H9 (cell line): ENCODE data around the gene DCDC1. TPM values are rescaled to one million over a fixed set of nuclear protein-coding genes. Genes with fewer than 3 reads are reported as not detected.

ENCODE experiments used
- DNase-seq: peaks from one replicate; pipeline ENCODE4 v3.0.0-alpha.2; 2017
- H2AFZ ChIP-seq: one replicate; pipeline ENCODE4 v1.6.1; 2013; ENCODE audit warnings: mild to moderate bottlenecking, low read length, control low read depth, moderate library complexity
- H2AK5ac ChIP-seq: 2 replicates; pipeline ENCODE4 v1.6.1; 2013; ENCODE audit warnings: low read length, control low read depth, mixed read lengths; ENCODE audit not compliant: insufficient read length
- H2BK120ac ChIP-seq: one replicate; pipeline ENCODE4 v1.6.1; 2013; ENCODE audit warnings: low read depth, mild to moderate bottlenecking, low read length, control low read depth, inconsistent platforms; ENCODE audit not compliant: poor library complexity, severe bottlenecking
- H2BK12ac ChIP-seq: 2 replicates; pipeline ENCODE4 v1.6.1; 2013; ENCODE audit warnings: low read length, control low read depth, mixed read lengths, low read depth; ENCODE audit not compliant: insufficient read length
- H2BK15ac ChIP-seq: 2 replicates; pipeline ENCODE4 v1.6.1; 2013; ENCODE audit warnings: low read depth, low read length, control low read depth
- H2BK20ac ChIP-seq: one replicate; pipeline ENCODE4 v1.6.1; 2013; ENCODE audit warnings: low read depth, mild to moderate bottlenecking, low read length, control low read depth, inconsistent platforms; ENCODE audit not compliant: poor library complexity, severe bottlenecking
- H2BK5ac ChIP-seq: 2 replicates; pipeline ENCODE4 v1.6.1; 2013; ENCODE audit warnings: low read length, control low read depth, mixed read lengths; ENCODE audit not compliant: insufficient read length
- H3K14ac ChIP-seq: 2 replicates; pipeline ENCODE4 v1.6.1; 2013; ENCODE audit warnings: low read length, control low read depth; ENCODE audit not compliant: insufficient read depth
- H3K18ac ChIP-seq: 2 replicates; pipeline ENCODE4 v1.6.1; 2013; ENCODE audit warnings: low read depth, mild to moderate bottlenecking, mixed read lengths, low read length, control low read depth; ENCODE audit not compliant: insufficient read length
- H3K23ac ChIP-seq: 2 replicates; pipeline ENCODE4 v1.6.1; 2013; ENCODE audit warnings: low read length, control low read depth, mixed read lengths, low read depth; ENCODE audit not compliant: insufficient read length
- H3K23me2 ChIP-seq: 2 replicates; pipeline ENCODE4 v1.6.1; 2013; ENCODE audit warnings: low read depth, mild to moderate bottlenecking, mixed read lengths, low read length, control low read depth; ENCODE audit not compliant: insufficient read length, poor library complexity, severe bottlenecking
- H3K27ac ChIP-seq: 2 replicates; pipeline ENCODE4 v1.5.1; 2013; ENCODE audit warnings: low read length, control low read depth, mixed read lengths, low read depth; ENCODE audit not compliant: insufficient read length
- H3K27me3 ChIP-seq: 2 replicates; pipeline ENCODE4 v1.6.1; 2013; ENCODE audit warnings: low read length, control low read depth, inconsistent platforms; ENCODE audit not compliant: insufficient read depth
- H3K4ac ChIP-seq: 2 replicates; pipeline ENCODE4 v1.6.1; 2013; ENCODE audit warnings: low read depth, mild to moderate bottlenecking, control low read depth, inconsistent platforms, low read length, moderate library complexity
- H3K4me1 ChIP-seq: 2 replicates; pipeline ENCODE4 v1.6.1; 2013; ENCODE audit warnings: low read length, control low read depth, inconsistent platforms; ENCODE audit not compliant: insufficient read depth
- H3K4me2 ChIP-seq: 2 replicates; pipeline ENCODE4 v1.6.1; 2013; ENCODE audit warnings: low read length, control low read depth, mixed read lengths; ENCODE audit not compliant: insufficient read length, insufficient read depth
- H3K56ac ChIP-seq: 2 replicates; pipeline ENCODE4 v1.6.1; 2013; ENCODE audit warnings: low read depth, mild to moderate bottlenecking, mixed read lengths, low read length, control low read depth; ENCODE audit not compliant: insufficient read length
- H3K79me1 ChIP-seq: 2 replicates; pipeline ENCODE4 v1.6.1; 2013; ENCODE audit warnings: low read depth, mild to moderate bottlenecking, moderate library complexity, low read length, control low read depth, inconsistent platforms; ENCODE audit not compliant: insufficient read depth, poor library complexity, severe bottlenecking
- H3K79me2 ChIP-seq: 2 replicates; pipeline ENCODE4 v1.6.1; 2013; ENCODE audit warnings: low read length, control low read depth, inconsistent platforms; ENCODE audit not compliant: insufficient read depth
- H3K9ac ChIP-seq: 2 replicates; pipeline ENCODE4 v1.6.1; 2013; ENCODE audit warnings: low read length, control low read depth, mixed read lengths; ENCODE audit not compliant: insufficient read length; ENCODE audit errors: extremely low read depth
- H3K9me3 ChIP-seq: one replicate; pipeline ENCODE4 v1.6.1; 2013; ENCODE audit warnings: low read depth, low read length, inconsistent platforms; ENCODE audit not compliant: control insufficient read depth
- H3T11ph ChIP-seq: one replicate; pipeline ENCODE4 v1.6.1; 2013; ENCODE audit warnings: mild to moderate bottlenecking, low read length, control low read depth, inconsistent platforms
- H4K20me1 ChIP-seq: one replicate; pipeline ENCODE4 v1.6.1; 2013; ENCODE audit not compliant: control insufficient read depth, insufficient read length, insufficient read depth
- H4K5ac ChIP-seq: 2 replicates; pipeline ENCODE4 v1.6.1; 2013; ENCODE audit warnings: low read depth, mild to moderate bottlenecking, mixed read lengths, low read length, control low read depth; ENCODE audit not compliant: insufficient read length
- H4K8ac ChIP-seq: replicated peaks from 2 replicates; pipeline ENCODE4 v1.6.1; 2013; ENCODE audit warnings: low read length, control low read depth, mixed read lengths, low read depth; ENCODE audit not compliant: insufficient read length
- H4K91ac ChIP-seq: 2 replicates; pipeline ENCODE4 v1.6.1; 2013; ENCODE audit warnings: low read depth, mild to moderate bottlenecking, moderate library complexity, mixed read lengths, low read length, control low read depth; ENCODE audit not compliant: insufficient read length
- H3K27ac Mint-ChIP-seq, 3 experiments: 2 replicates in 2 of 3; 3 replicates in 1 of 3; pipeline ENCODE4 v1.8.0; 2020 to 2021; ENCODE audit warnings: mixed read lengths in 3 of 3, mild to moderate bottlenecking in 1 of 3, moderate library complexity in 1 of 3
- H3K27me3 Mint-ChIP-seq: 2 replicates; pipeline ENCODE4 v1.8.0; 2021; ENCODE audit warnings: low read depth, mild to moderate bottlenecking, moderate library complexity, mixed read lengths
- H3K36me3 Mint-ChIP-seq, 3 experiments: 2 replicates in 2 of 3; 3 replicates in 1 of 3; pipeline ENCODE4 v1.8.0; 2020 to 2021; ENCODE audit warnings: low read depth in 3 of 3, mixed read lengths in 3 of 3; ENCODE audit not compliant: insufficient read depth in 1 of 3
- H3K4me1 Mint-ChIP-seq, 2 experiments: 2 replicates each; pipeline ENCODE4 v1.8.0; 2020; ENCODE audit warnings: mixed read lengths in 2 of 2
- H3K4me3 Mint-ChIP-seq, 2 experiments: 2 replicates in 1 of 2; 3 replicates in 1 of 2; pipeline ENCODE4 v1.8.0; 2020 to 2021; ENCODE audit warnings: mild to moderate bottlenecking in 2 of 2, mixed read lengths in 2 of 2, moderate library complexity in 1 of 2
- H3K9me3 Mint-ChIP-seq, 2 experiments: 2 replicates in 1 of 2; 3 replicates in 1 of 2; pipeline ENCODE4 v1.8.0; 2020; ENCODE audit warnings: mild to moderate bottlenecking in 2 of 2, mixed read lengths in 2 of 2, moderate library complexity in 1 of 2
- CTCF ChIP-seq: fragments of 200-600 bp; sonication (generic); conservative IDR thresholded peaks from 3 replicates; pipeline ENCODE4 v1.8.0; 2021; ENCODE audit warnings: antibody characterized with exemption, mild to moderate bottlenecking
- WGBS: extraction: QIAGEN DNeasy Blood & Tissue Kit; methylation state at CpG from one replicate; pipeline ENCODE4 v1.1.7; 2013; ENCODE audit warnings: missing lambda C conversion rate, low lambda C conversion rate, mixed read lengths; ENCODE audit not compliant: insufficient read length; ENCODE audit errors: extremely low coverage; 5-methylcytosine and 5-hydroxymethylcytosine counted together
- total RNA-seq: library from RNA; stranded (reverse); gene quantifications from 2 replicates; pipeline ENCODE4 v1.2.1, GENCODE V29; 2021

DCDC1 gene
- total RNA-seq, 1 experiment from 2014 or later = 0.09 TPM

- H3K36me3 Mint-ChIP-seq = no peaks in the 10 kb centered on the region
- no CpG with 5 or more reads among the region's 4 CpGs for WGBS
- DNase-seq = no peak
- H3K56ac ChIP-seq = no peak overlapping the region
- H3K23me2 ChIP-seq = no peaks in the 10 kb centered on the region
- H3K27ac ChIP-seq = no peak overlapping the region
- H3K9ac ChIP-seq = no peak overlapping the region
- no peak overlapping the region for H3T11ph ChIP-seq
- H2BK20ac ChIP-seq = no peak overlapping the region
- H3K27ac Mint-ChIP-seq = peak overlapping the region in 2 of 3 experiments; percentile 31 to 65; a peak in 2 of 7 replicates
- no peaks in the 10 kb centered on the region for H3K27me3 Mint-ChIP-seq
- H4K5ac ChIP-seq = no peak overlapping the region
- H2AK5ac ChIP-seq = no peak overlapping the region
- no peaks in the 10 kb centered on the region for H3K9me3 ChIP-seq
- no peak overlapping the region for H2BK5ac ChIP-seq
- TF ChIP-seq CTCF = no peak
- peaks cover 4% of the 10 kb centered on the region; the same call in 1 of the 2 replicates for H3K4me1 ChIP-seq
- H2BK15ac ChIP-seq = no peak overlapping the region
- no peak overlapping the region for H3K4me2 ChIP-seq
- H3K4me1 Mint-ChIP-seq = peaks cover 10 to 20% of the 10 kb centered on the region in 2 experiments
- no peaks in the 10 kb centered on the region for H4K20me1 ChIP-seq
- no peak overlapping the region for H3K18ac ChIP-seq
- no peak overlapping the region for H3K4ac ChIP-seq
- H3K4me3 Mint-ChIP-seq = no peak overlapping the region
- H2AFZ ChIP-seq = no peak overlapping the region
- no peak overlapping the region for H3K23ac ChIP-seq
- H2BK12ac ChIP-seq = no peak overlapping the region
- no peaks in the 10 kb centered on the region for H3K79me1 ChIP-seq
- no peaks in the 10 kb centered on the region for H3K9me3 Mint-ChIP-seq
- H4K91ac ChIP-seq = no peak overlapping the region
- no peak overlapping the region for H4K8ac ChIP-seq
- H3K79me2 ChIP-seq = no peaks in the 10 kb centered on the region
- no peak overlapping the region for H2BK120ac ChIP-seq
- no peak overlapping the region for H3K14ac ChIP-seq
- H3K27me3 ChIP-seq = no peaks in the 10 kb centered on the region
Measured at GRCh38 chr11:31139479-31139878, 230.1 kb downstream of the DCDC1 start.
